ENCODE results near the gene DUXA.

GRCh38 chr19:57161985-57162539 lies 5.2 kb downstream of the DUXA start:
- TF ChIP-seq, protein P1, sequence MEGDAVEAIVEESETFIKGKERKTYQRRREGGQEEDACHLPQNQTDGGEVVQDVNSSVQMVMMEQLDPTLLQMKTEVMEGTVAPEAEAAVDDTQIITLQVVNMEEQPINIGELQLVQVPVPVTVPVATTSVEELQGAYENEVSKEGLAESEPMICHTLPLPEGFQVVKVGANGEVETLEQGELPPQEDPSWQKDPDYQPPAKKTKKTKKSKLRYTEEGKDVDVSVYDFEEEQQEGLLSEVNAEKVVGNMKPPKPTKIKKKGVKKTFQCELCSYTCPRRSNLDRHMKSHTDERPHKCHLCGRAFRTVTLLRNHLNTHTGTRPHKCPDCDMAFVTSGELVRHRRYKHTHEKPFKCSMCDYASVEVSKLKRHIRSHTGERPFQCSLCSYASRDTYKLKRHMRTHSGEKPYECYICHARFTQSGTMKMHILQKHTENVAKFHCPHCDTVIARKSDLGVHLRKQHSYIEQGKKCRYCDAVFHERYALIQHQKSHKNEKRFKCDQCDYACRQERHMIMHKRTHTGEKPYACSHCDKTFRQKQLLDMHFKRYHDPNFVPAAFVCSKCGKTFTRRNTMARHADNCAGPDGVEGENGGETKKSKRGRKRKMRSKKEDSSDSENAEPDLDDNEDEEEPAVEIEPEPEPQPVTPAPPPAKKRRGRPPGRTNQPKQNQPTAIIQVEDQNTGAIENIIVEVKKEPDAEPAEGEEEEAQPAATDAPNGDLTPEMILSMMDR (conservative IDR thresholded peaks at IDR 0.05), result no peak
- no peak for TF ChIP-seq EZH2 (IDR thresholded peaks at IDR 0.05; ENCODE audit: low read depth)

Measured in PC-9 (cell line).